ENCODE data around the gene TRAF7. TPM values are rescaled to one million over a fixed set of nuclear protein-coding genes. Genes with fewer than 3 reads are reported as not detected.
"Not testable (repeated sequence)": the region's sequence is repeated elsewhere in the genome, so short reads cannot be mapped to it uniquely, and the experiment has no call there.

The TRAF7 gene
- total RNA-seq, 1 experiment from 2014 or later: 153 TPM

- not testable (repeated sequence) for H3K36me3 ChIP-seq (replicated peaks; ENCODE audit: control insufficient read depth, insufficient read depth, low read length); DNase-seq; H3K4me3 ChIP-seq (ENCODE audit: insufficient read depth, low read depth, low read length); H3K27me3 ChIP-seq (ENCODE audit: control insufficient read depth, insufficient read depth, low read length)
Observed at GRCh38 chr16:2127630-2128280, 27.8 kb upstream of the TRAF7 start.

- not testable (repeated sequence) for H3K4me3 ChIP-seq (ENCODE audit: insufficient read depth, low read depth, low read length); DNase-seq; H3K27me3 ChIP-seq (ENCODE audit: control insufficient read depth, insufficient read depth, low read length); H3K36me3 ChIP-seq (replicated peaks; ENCODE audit: control insufficient read depth, insufficient read depth, low read length)
Observed at GRCh38 chr16:2129251-2129650, 26.3 kb upstream of the TRAF7 start.

DNA sequence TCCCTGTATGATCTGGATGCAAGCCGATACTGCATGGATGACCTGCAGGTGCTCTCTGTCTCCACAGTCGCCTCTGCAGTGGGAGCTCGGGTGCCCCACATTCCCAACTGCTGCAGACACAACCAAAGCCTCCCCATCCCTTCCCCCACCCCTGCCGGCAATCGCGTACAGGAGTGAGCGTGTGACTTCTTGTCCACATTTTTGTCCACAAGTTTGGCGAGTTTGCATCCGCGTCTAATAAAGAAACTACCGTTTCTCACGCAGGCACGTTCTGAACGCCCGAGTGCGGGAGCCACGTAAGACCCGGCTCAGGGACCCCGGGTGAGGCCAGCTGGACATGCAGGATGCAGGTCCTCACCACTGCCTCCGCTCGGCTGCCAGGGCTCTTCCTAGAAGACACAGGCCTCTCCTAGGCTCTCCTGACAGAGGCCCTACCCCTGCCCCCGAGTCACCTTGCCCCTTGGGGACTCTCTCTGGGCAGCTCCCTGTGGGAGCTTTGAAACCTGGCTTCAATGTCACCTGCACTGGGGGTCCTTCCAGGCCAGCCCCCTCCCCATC, 25.6 kb upstream of the TRAF7 start:
- H3K27me3 ChIP-seq (ENCODE audit: control insufficient read depth, insufficient read depth, low read length); H3K4me3 ChIP-seq (ENCODE audit: insufficient read depth, low read depth, low read length); H3K36me3 ChIP-seq (replicated peaks; ENCODE audit: control insufficient read depth, insufficient read depth, low read length); DNase-seq: not testable (repeated sequence)

- not testable (repeated sequence) for H3K27me3 ChIP-seq (ENCODE audit: control insufficient read depth, insufficient read depth, low read length); H3K4me3 ChIP-seq (ENCODE audit: insufficient read depth, low read depth, low read length); H3K36me3 ChIP-seq (replicated peaks; ENCODE audit: control insufficient read depth, insufficient read depth, low read length); DNase-seq
Observed at GRCh38 chr16:2133797-2134196, 21.8 kb upstream of the TRAF7 start.

GRCh38 chr16:2135071-2135470, 20.5 kb upstream of the TRAF7 start:
- H3K36me3 ChIP-seq (replicated peaks; ENCODE audit: control insufficient read depth, insufficient read depth, low read length); H3K27me3 ChIP-seq (ENCODE audit: control insufficient read depth, insufficient read depth, low read length); DNase-seq: not testable (repeated sequence)
- H3K4me3 ChIP-seq (ENCODE audit: insufficient read depth, low read depth, low read length): peak overlapping the region; percentile 33

- peak within 1 kb of the TSS; percentile 50 for H3K4me3 ChIP-seq (ENCODE audit: insufficient read depth, low read depth, low read length)
- not testable (repeated sequence) for H3K36me3 ChIP-seq (replicated peaks; ENCODE audit: control insufficient read depth, insufficient read depth, low read length); H3K27me3 ChIP-seq (ENCODE audit: control insufficient read depth, insufficient read depth, low read length)
- peak; percentile 62 for DNase-seq
Observed at GRCh38 chr16:2135770-2136490, 19.7 kb upstream of the TRAF7 start, which contains the start of gene PKD1. PKD1 (minus strand) TSS chr16:2135898; CDS start chr16:2135689, 209 bp downstream.

GRCh38 chr16:2142942-2143877, 12.4 kb upstream of the TRAF7 start:
- DNase-seq: no peak
- Histone ChIP-seq H3K36me3 (replicated peaks; ENCODE audit: control insufficient read depth, insufficient read depth, low read length) (no peaks in the 10 kb centered on the region), H3K4me3 (ENCODE audit: insufficient read depth, low read depth, low read length) (no peak overlapping the region), H3K27me3 (ENCODE audit: control insufficient read depth, insufficient read depth, low read length) (no peaks in the 10 kb centered on the region)

DNA sequence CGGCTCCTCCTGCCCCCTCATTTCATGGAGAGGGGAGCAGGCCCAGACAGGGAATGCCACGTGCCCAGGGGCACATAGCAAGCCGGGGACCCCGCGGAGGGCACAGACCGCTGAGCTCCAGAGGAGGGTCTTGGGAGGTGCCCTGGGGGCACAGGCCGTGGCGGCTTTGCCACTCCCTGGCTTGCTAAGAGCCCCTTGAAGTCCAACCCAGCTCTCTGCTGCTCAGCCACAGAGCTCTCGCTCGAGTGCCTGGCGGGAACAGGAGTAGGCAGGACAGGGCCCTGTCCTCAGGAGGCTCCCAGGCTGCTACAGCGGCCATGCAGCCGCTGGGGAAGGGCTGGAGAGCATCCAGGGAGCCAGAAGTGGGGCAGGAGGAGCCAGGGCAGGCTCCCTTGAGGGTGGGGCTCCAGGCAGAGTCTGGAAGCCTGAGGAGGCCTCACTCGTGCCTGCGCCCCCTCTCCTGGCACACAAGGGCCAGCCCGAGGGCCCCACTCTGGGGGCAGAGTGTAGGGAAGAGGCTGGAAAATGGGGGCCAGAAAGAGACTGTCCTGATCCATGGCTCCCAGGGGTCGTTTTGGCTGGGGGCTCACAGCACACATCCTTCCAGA, 11.6 kb upstream of the TRAF7 start:
- H3K4me3 ChIP-seq (ENCODE audit: insufficient read depth, low read depth, low read length): no peak overlapping the region
- no peaks in the 10 kb centered on the region for H3K27me3 ChIP-seq (ENCODE audit: control insufficient read depth, insufficient read depth, low read length)
- H3K36me3 ChIP-seq (replicated peaks; ENCODE audit: control insufficient read depth, insufficient read depth, low read length): no peaks in the 10 kb centered on the region
- DNase-seq: no peak

DNA sequence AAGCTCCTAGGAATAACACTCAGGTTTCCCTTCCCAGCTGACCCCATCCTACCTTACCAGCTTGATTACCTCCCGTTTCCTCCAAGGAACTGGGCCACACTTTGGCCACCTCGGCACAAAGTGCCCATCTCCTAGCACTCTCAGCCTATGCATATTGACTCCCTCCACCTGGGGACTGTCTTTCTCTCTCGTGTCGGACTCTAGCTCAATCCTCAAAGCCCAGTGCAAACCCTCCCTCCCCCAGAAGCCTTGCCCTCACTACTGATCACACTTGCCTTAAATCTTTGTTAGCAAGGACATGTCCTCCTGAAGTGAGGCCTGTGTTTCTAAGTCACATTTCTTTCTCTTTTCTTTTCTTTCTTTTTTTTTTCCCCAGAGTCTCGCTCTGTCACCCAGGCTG, 9.7 kb upstream of the TRAF7 start:
- DNase-seq: no peak
- H3K36me3 ChIP-seq (replicated peaks; ENCODE audit: control insufficient read depth, insufficient read depth, low read length): no peaks in the 10 kb centered on the region
- H3K4me3 ChIP-seq (ENCODE audit: insufficient read depth, low read depth, low read length): no peak overlapping the region
- no peaks in the 10 kb centered on the region for H3K27me3 ChIP-seq (ENCODE audit: control insufficient read depth, insufficient read depth, low read length)

GRCh38 chr16:2147378-2147777, 8.2 kb upstream of the TRAF7 start:
- no peak overlapping the region for H3K4me3 ChIP-seq (ENCODE audit: insufficient read depth, low read depth, low read length)
- H3K36me3 ChIP-seq (replicated peaks; ENCODE audit: control insufficient read depth, insufficient read depth, low read length): peaks cover 4% of the 10 kb centered on the region
- DNase-seq: no peak

GRCh38 chr16:2147981-2148671, 7.5 kb upstream of the TRAF7 start, which contains the start of gene RAB26:
RAB26 (plus strand) TSS chr16:2148625; CDS start chr16:2148784, 159 bp downstream.
- DNase-seq: peak; percentile 97
- peaks cover 6% of the 10 kb centered on the region for H3K36me3 ChIP-seq (replicated peaks; ENCODE audit: control insufficient read depth, insufficient read depth, low read length)
- no peaks in the 10 kb centered on the region for H3K27me3 ChIP-seq (ENCODE audit: control insufficient read depth, insufficient read depth, low read length)
- peak within 1 kb of the TSS; percentile 70 for H3K4me3 ChIP-seq (ENCODE audit: insufficient read depth, low read depth, low read length)

More at GRCh38 chr16:2147378-2147777, 8.2 kb upstream of the TRAF7 start:
- H3K27me3 ChIP-seq (ENCODE audit: control insufficient read depth, insufficient read depth, low read length): no peaks in the 10 kb centered on the region

- no peaks in the 10 kb centered on the region for H3K27me3 ChIP-seq (ENCODE audit: control insufficient read depth, insufficient read depth, low read length)
- H3K36me3 ChIP-seq (replicated peaks; ENCODE audit: control insufficient read depth, insufficient read depth, low read length): peaks cover 14% of the 10 kb centered on the region
- H3K4me3 ChIP-seq (ENCODE audit: insufficient read depth, low read depth, low read length): peak overlapping the region; percentile 70
- peak; percentile 82 for DNase-seq
Observed at GRCh38 chr16:2148714-2149629, 6.6 kb upstream of the TRAF7 start.
